PC-3 (cell line): ENCODE measurements around the gene FGF1.

Experiments
- EZH2 ChIP-seq: fragments of 300-600 bp; sonication (generic); IDR thresholded peaks from one replicate; pipeline ENCODE4 v1.6.1; 2017; ENCODE audit warnings: antibody characterized with exemption, mild to moderate bottlenecking, low read length; ENCODE audit not compliant: unreplicated experiment
- EZH2phosphoT487 ChIP-seq: fragments of 300-600 bp; sonication (generic); IDR thresholded peaks from 2 replicates; pipeline ENCODE4 v1.6.1; 2018; ENCODE audit warnings: mild to moderate bottlenecking, antibody characterized with exemption, low read length, borderline replicate concordance
- TF ChIP-seq, protein P1 (sequence below): fragments of 300-600 bp; sonication (generic); conservative IDR thresholded peaks from 2 replicates; pipeline ENCODE4 v1.5.1; 2017; ENCODE audit warnings: antibody characterized with exemption, low read depth, mild to moderate bottlenecking, low read length

DNA sequence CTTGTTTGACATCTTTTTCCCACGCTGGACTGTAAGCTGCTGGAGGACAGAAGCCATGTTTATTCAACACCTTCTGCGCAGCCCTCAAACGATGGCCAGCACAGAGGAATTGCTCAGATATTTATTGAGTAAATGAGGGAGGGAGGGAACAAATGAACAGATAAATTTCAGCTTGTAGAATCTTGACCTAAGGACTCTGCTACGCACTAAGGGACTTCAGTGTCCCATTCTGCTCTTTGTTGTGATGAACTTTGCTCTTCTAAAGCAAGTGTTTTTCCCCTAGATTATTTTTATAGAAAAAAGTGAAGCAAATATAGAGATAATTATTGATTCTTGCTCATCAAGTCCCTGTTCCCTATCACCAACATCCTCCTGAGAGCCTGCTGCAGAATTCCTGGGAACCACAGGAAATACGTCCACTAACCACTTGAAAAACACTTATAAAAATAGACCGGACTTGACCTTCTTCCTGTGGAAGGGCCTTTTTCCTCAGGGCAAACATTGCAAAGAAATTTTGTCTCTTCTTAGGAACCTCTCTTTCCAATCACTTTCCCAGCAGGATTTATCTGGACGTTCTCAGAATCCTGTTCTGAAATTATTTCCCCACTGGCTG is 54.9 kb downstream of the FGF1 start:
- TF ChIP-seq, protein P1, sequence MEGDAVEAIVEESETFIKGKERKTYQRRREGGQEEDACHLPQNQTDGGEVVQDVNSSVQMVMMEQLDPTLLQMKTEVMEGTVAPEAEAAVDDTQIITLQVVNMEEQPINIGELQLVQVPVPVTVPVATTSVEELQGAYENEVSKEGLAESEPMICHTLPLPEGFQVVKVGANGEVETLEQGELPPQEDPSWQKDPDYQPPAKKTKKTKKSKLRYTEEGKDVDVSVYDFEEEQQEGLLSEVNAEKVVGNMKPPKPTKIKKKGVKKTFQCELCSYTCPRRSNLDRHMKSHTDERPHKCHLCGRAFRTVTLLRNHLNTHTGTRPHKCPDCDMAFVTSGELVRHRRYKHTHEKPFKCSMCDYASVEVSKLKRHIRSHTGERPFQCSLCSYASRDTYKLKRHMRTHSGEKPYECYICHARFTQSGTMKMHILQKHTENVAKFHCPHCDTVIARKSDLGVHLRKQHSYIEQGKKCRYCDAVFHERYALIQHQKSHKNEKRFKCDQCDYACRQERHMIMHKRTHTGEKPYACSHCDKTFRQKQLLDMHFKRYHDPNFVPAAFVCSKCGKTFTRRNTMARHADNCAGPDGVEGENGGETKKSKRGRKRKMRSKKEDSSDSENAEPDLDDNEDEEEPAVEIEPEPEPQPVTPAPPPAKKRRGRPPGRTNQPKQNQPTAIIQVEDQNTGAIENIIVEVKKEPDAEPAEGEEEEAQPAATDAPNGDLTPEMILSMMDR: no peak
- no peak for TF ChIP-seq EZH2phosphoT487
- TF ChIP-seq EZH2: no peak
